NCI-H2081 (cell line): ENCODE measurements around the gene SPEM3.
"Not testable (repeated sequence)": the region's sequence is repeated elsewhere in the genome, so short reads cannot be mapped to it uniquely, and the experiment has no call there.

Source experiments
- DNase-seq, 2 experiments: peaks; one replicate each; lab custom pipeline; 2025; lab: John Stamatoyannopoulos, UW

SPEM3 gene

DNA sequence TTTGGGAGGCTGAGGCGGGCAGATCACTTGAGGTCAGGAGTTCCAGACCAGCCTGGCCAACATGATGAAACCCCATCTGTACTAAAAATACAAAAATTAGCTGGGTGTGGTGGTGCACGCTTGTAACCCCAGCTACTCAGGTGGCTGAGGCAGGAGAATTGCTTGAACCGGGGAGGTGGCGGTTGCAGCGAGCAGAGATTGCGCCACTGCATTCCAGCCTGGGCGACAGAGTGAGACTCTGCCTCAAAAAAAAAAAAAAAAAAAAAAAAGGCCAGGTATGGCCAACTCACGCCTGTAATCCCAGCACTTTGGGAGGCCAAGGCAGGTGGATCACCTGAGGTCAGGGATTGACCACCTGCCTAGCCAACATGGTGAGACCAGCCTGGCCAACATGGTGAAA is 46.1 kb downstream of the SPEM3 start:
- DNase-seq, result not testable (repeated sequence)

- no peak for DNase-seq
Observed at GRCh38 chr17:7475764-7476422, 47.2 kb downstream of the SPEM3 start.

GRCh38 chr17:7476494-7476893 is 47.8 kb downstream of the SPEM3 start:
- no peak for DNase-seq

- DNase-seq, result no peak
Observed at GRCh38 chr17:7476951-7477350, 48.3 kb downstream of the SPEM3 start.

DNA sequence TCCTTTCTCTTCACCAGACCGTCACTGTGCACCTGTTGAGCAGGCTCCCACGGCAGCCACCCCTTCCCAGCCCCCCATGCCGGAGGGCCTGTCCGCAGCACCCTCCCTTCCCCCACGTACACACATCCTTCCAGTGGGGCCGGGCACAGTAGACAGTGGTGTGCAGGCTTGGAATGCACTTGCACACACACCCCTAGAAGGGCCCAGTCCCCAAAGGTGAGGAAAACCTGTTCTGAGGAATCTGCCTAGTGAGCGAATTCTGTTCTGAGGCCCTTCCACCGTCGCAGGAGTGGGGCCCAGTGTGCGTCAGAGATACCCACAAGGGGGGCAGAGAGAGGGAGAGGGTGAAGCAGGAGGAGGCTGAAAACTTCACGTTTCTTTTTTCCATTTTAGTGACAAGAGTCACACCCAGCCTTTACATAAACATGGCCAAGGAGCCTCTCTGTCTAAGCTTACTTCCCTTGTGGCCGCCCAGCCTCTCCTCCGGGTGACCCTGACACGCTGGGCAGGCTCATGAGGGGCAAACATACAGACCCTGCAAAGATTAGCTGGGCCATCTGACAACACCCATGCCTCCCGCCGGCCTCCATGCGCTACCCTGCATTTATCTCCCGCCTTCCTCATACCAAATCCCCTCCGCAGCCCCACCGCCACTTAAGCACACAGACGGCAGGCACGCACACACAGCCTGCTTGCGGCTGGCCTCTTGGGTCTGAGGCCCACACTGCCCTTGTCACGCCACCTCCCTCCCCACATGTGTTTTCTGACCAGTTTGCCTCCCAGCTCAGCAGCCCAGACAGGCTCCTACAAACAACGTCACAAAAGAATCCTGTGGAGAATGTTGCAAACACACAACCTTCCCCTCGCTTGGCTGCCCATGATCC is 49.0 kb downstream of the SPEM3 start:
- no peak for DNase-seq

DNA sequence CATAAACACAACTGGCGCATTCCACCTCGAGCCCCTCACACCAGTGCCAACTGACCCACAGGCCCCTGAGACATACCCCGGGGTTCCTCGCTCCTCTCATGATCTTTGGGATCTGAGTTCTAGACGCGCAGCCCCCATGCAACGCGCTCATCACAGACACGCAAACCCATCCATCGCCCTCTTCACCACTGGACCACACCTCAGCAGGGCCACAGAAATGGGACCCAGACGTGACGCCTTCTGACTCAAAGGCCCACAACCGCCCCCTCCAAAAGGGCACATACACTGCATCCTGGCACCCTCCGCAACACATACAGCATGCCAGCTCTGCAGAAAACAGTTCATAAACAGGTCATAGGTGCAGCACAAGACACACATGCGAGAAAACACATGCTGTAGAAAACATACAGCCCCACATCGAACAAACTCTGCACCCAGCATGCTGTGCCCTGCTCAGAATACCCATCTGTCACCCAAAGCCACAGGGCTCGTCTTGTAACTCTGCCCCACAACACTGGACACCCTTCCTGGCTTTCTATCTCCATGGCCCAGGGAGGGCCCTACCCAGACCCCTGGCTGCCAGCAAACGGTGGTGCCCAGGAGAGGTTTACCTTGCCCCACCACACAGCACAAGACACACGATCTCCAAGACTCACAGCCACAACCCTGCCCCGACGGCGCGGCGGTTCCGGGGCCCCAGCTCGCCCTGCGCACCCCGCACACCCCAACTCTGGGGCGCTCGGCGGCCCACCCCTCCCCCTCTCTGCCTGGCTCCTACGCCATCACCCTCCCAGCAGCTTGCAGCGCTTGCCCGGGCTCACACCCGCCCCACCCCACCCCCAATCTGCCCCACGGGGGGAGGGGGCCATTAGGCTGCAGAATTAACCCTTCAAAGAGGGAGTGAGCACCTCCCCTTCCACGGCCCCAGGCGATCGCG is 49.9 kb downstream of the SPEM3 start:
- DNase-seq, result no peak

- peak; percentile 10 to 22 for DNase-seq
Observed at GRCh38 chr17:7479213-7480088, 50.8 kb downstream of the SPEM3 start, which contains the start of gene ZBTB4. TSS of gene ZBTB4 (minus strand) at chr17:7479631. CDS start at chr17:7466801, 12,830 bp downstream.

DNA sequence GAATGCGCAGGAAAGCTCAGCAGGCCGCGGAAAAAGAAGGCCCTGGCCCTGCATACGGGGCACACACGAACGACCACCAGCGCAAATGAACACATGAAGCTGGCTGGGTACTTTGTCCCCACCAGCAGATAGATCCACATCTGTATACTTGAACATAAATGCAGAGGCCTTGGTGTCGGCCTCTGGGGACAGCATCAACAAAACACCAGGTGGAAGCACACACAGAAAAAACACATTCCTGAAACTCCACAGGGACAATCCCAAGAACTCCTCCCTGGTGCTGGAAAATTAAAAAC is 51.4 kb downstream of the SPEM3 start:
- DNase-seq, result no peak

GRCh38 chr17:7481275-7481674 is 52.6 kb downstream of the SPEM3 start, which contains the start of gene SLC35G6:
TSS of gene SLC35G6 (plus strand) at chr17:7481446. CDS start at chr17:7481517, 71 bp downstream.
- not testable (repeated sequence) for DNase-seq

GRCh38 chr17:7481842-7482741 is 53.4 kb downstream of the SPEM3 start:
- not testable (repeated sequence) for DNase-seq
